BLaER1 (cell line): Measurements from ENCODE around the gene MSH5.

Experiments
- H3K27ac ChIP-seq: shearing (Covaris generic); formaldehyde crosslinking; 2 replicates; pipeline ENCODE4 v1.8.1; 2022
- H3K27me3 ChIP-seq: shearing (Covaris generic); formaldehyde crosslinking; 2 replicates; pipeline ENCODE4 v1.8.1; 2022
- H3K36me3 ChIP-seq: shearing (Covaris generic); formaldehyde crosslinking; 2 replicates; pipeline ENCODE4 v1.8.1; 2022
- H3K4me1 ChIP-seq: shearing (Covaris generic); formaldehyde crosslinking; 2 replicates; pipeline ENCODE4 v1.8.1; 2022
- H3K4me2 ChIP-seq: shearing (Covaris generic); formaldehyde crosslinking; 2 replicates; pipeline ENCODE4 v1.8.1; 2022
- H3K4me3 ChIP-seq: shearing (Covaris generic); formaldehyde crosslinking; 2 replicates; pipeline ENCODE4 v1.8.1; 2022
- H3K9ac ChIP-seq: shearing (Covaris generic); formaldehyde crosslinking; 2 replicates; pipeline ENCODE4 v1.8.1; 2022
- H3K9me3 ChIP-seq: shearing (Covaris generic); formaldehyde crosslinking; 2 replicates; pipeline ENCODE4 v1.8.1; 2022
- H4K20me1 ChIP-seq: shearing (Covaris generic); formaldehyde crosslinking; 2 replicates; pipeline ENCODE4 v1.8.1; 2022
- Cebpa-rat ChIP-seq: shearing (Covaris generic); IDR thresholded peaks from 2 replicates; pipeline ENCODE4 v1.8.1; 2022

Gene MSH5

GRCh38 chr6:31728767-31729514 lies 10.9 kb upstream of the MSH5 start, which contains the start of gene DDAH2:
TSS of gene DDAH2 (minus strand) at chr6:31729299. CDS start at chr6:31729161, 138 bp downstream.
- Histone ChIP-seq H3K9ac (peak within 1 kb of the TSS; percentile 89), H4K20me1 (peaks cover 77% of the 10 kb centered on the region), H3K36me3 (peaks cover 71% of the 10 kb centered on the region), H3K27ac (peak within 1 kb of the TSS; percentile 88), H3K4me2 (peak within 1 kb of the TSS; percentile 99), H3K9me3 (no peaks in the 10 kb centered on the region), H3K4me1 (peaks cover 91% of the 10 kb centered on the region), H3K4me3 (peak within 1 kb of the TSS; percentile 94), H3K27me3 (no peaks in the 10 kb centered on the region)
- TF ChIP-seq Cebpa-rat = no peak

- Histone ChIP-seq H3K36me3 (peaks cover 70% of the 10 kb centered on the region), H4K20me1 (peaks cover 77% of the 10 kb centered on the region), H3K27me3 (no peaks in the 10 kb centered on the region), H3K4me3 (peak overlapping the region; percentile 94), H3K27ac (peak overlapping the region; percentile 88), H3K9ac (peak overlapping the region; percentile 89), H3K4me1 (peaks cover 91% of the 10 kb centered on the region), H3K9me3 (no peaks in the 10 kb centered on the region), H3K4me2 (peak overlapping the region; percentile 99)
- no peak for TF ChIP-seq Cebpa-rat
Observed at GRCh38 chr6:31729515-31729978, 10.3 kb upstream of the MSH5 start.

GRCh38 chr6:31729979-31730630 lies 9.7 kb upstream of the MSH5 start:
- no peak for TF ChIP-seq Cebpa-rat
- Histone ChIP-seq H3K9me3 (no peaks in the 10 kb centered on the region), H3K4me2 (peak overlapping the region; percentile 99), H3K9ac (peak overlapping the region; percentile 89), H3K36me3 (peaks cover 70% of the 10 kb centered on the region), H4K20me1 (peaks cover 74% of the 10 kb centered on the region), H3K4me3 (peak overlapping the region; percentile 94), H3K27me3 (no peaks in the 10 kb centered on the region), H3K4me1 (peaks cover 87% of the 10 kb centered on the region), H3K27ac (peak overlapping the region; percentile 88)

GRCh38 chr6:31730631-31731086 lies 9.1 kb upstream of the MSH5 start:
- Histone ChIP-seq H3K27ac (0 out of 2 replicates have a peak overlapping the region, but pooled peaks have one; percentile 88), H4K20me1 (peaks cover 74% of the 10 kb centered on the region), H3K4me2 (peak overlapping the region; percentile 99), H3K4me1 (peaks cover 81% of the 10 kb centered on the region), H3K27me3 (no peaks in the 10 kb centered on the region), H3K9ac (peak overlapping the region; percentile 89; the same call in 1 of the 2 replicates), H3K36me3 (peaks cover 67% of the 10 kb centered on the region), H3K4me3 (peak overlapping the region; percentile 94), H3K9me3 (no peaks in the 10 kb centered on the region)
- no peak for TF ChIP-seq Cebpa-rat

- H3K4me1 ChIP-seq = peaks cover 72% of the 10 kb centered on the region
- no peaks in the 10 kb centered on the region for H3K9me3 ChIP-seq
- H3K27me3 ChIP-seq = no peaks in the 10 kb centered on the region
- no peak overlapping the region for H3K27ac ChIP-seq
- H3K4me3 ChIP-seq = no peak overlapping the region
- peaks cover 63% of the 10 kb centered on the region for H4K20me1 ChIP-seq
- TF ChIP-seq Cebpa-rat = no peak
- peaks cover 53% of the 10 kb centered on the region for H3K36me3 ChIP-seq
- peak overlapping the region; percentile 20; the same call in 1 of the 2 replicates for H3K4me2 ChIP-seq
- no peak overlapping the region for H3K9ac ChIP-seq
Observed at GRCh38 chr6:31732029-31732428, 7.8 kb upstream of the MSH5 start.

GRCh38 chr6:31733734-31734133 lies 6.1 kb upstream of the MSH5 start:
- Histone ChIP-seq H4K20me1 (peaks cover 49% of the 10 kb centered on the region), H3K4me2 (peak overlapping the region; percentile 98), H3K36me3 (peaks cover 45% of the 10 kb centered on the region), H3K9ac (peak overlapping the region; percentile 97), H3K4me3 (peak overlapping the region; percentile 89), H3K27me3 (no peaks in the 10 kb centered on the region), H3K27ac (peak overlapping the region; percentile 99), H3K4me1 (peaks cover 69% of the 10 kb centered on the region), H3K9me3 (no peaks in the 10 kb centered on the region)
- no peak for TF ChIP-seq Cebpa-rat

- Histone ChIP-seq H3K27me3 (no peaks in the 10 kb centered on the region), H3K9me3 (no peaks in the 10 kb centered on the region), H3K4me1 (peaks cover 70% of the 10 kb centered on the region), H3K4me3 (peak overlapping the region; percentile 89), H3K27ac (peak overlapping the region; percentile 99), H3K4me2 (peak overlapping the region; percentile 98), H4K20me1 (peaks cover 43% of the 10 kb centered on the region), H3K36me3 (peaks cover 43% of the 10 kb centered on the region), H3K9ac (peak overlapping the region; percentile 97)
- TF ChIP-seq Cebpa-rat = no peak
Observed at GRCh38 chr6:31734247-31734820, 5.5 kb upstream of the MSH5 start.

GRCh38 chr6:31734821-31735406 lies 4.9 kb upstream of the MSH5 start:
- H3K4me1 ChIP-seq = peaks cover 72% of the 10 kb centered on the region
- H3K9ac ChIP-seq = peak overlapping the region; percentile 97
- no peak for TF ChIP-seq Cebpa-rat
- H4K20me1 ChIP-seq = peaks cover 43% of the 10 kb centered on the region
- no peaks in the 10 kb centered on the region for H3K27me3 ChIP-seq
- H3K4me2 ChIP-seq = peak overlapping the region; percentile 98
- H3K27ac ChIP-seq = peak overlapping the region; percentile 99
- H3K4me3 ChIP-seq = peak overlapping the region; percentile 89
- peaks cover 43% of the 10 kb centered on the region for H3K36me3 ChIP-seq
- no peaks in the 10 kb centered on the region for H3K9me3 ChIP-seq

GRCh38 chr6:31736021-31736767 lies 3.6 kb upstream of the MSH5 start, which contains the start of gene CLIC1:
TSS of gene CLIC1 (minus strand) at chr6:31736530. CDS start at chr6:31736300, 230 bp downstream.
- Histone ChIP-seq H3K9ac (peak within 1 kb of the TSS; percentile 97), H3K9me3 (no peaks in the 10 kb centered on the region), H3K4me3 (peak within 1 kb of the TSS; percentile 89), H3K27ac (peak within 1 kb of the TSS; percentile 99), H3K27me3 (no peaks in the 10 kb centered on the region), H4K20me1 (peaks cover 33% of the 10 kb centered on the region), H3K4me2 (peak within 1 kb of the TSS; percentile 98), H3K4me1 (peaks cover 68% of the 10 kb centered on the region), H3K36me3 (peaks cover 34% of the 10 kb centered on the region)
- TF ChIP-seq Cebpa-rat = no peak
